Panc1 (cell line): ENCODE measurements around the gene ROR1. TPM values are rescaled to one million over a fixed set of nuclear protein-coding genes. Genes with fewer than 3 reads are reported as not detected.

Source experiments
- ATAC-seq: fragments of 200-7000 bp; cut with Tn5 transposase; 2 replicates; pipeline ENCODE4 v1.9.1; 2020; ENCODE audit warnings: mild to moderate bottlenecking, moderate library complexity
- BruUV-seq: library from RNA; stranded (reverse); fragments of 400-500 nt; replicated peaks from 2 replicates; lab custom pipeline; 2021; lab: Mats Ljungman, UMichigan
- CTCF ChIA-PET: fragments of 300-600 bp; sonication (Branson Sonifier 250); formaldehyde crosslinking; loops from one replicate; lab custom pipeline; 2022; ENCODE audit warnings: antibody characterized with exemption; lab: Charles Lee
- POLR2A ChIA-PET: fragments of 300-600 bp; sonication (Branson Sonifier 250); formaldehyde crosslinking; loops from one replicate; lab custom pipeline; 2022; ENCODE audit warnings: antibody characterized with exemption; lab: Charles Lee
- DNase-seq: peaks from one replicate; pipeline ENCODE4 v3.0.0-alpha.2; 2010; ENCODE audit warnings: low read depth, low spot score
- H3K27ac ChIP-seq: 2 replicates; pipeline ENCODE4 v1.5.1; 2011; ENCODE audit warnings: mild to moderate bottlenecking, low read length, inconsistent platforms
- H3K27me3 ChIP-seq: fragments of 200-500 bp; sonication (Bioruptor generic); 2 replicates; pipeline ENCODE4 v1.6.0; 2014; ENCODE audit warnings: low read length, inconsistent platforms; ENCODE audit not compliant: control insufficient read depth, insufficient read depth
- H3K36me3 ChIP-seq: fragments of 200-500 bp; sonication (Bioruptor generic); 2 replicates; pipeline ENCODE4 v1.5.1; 2014; ENCODE audit warnings: inconsistent platforms, mild to moderate bottlenecking, low read length, moderate library complexity; ENCODE audit not compliant: control insufficient read depth, insufficient read depth
- H3K4me1 ChIP-seq: 2 replicates; pipeline ENCODE4 v1.5.1; 2011; ENCODE audit warnings: inconsistent platforms, mild to moderate bottlenecking, low read length, moderate library complexity; ENCODE audit not compliant: control insufficient read depth, insufficient read depth
- H3K4me3 ChIP-seq, 2 experiments: 2 replicates each; pipeline ENCODE4 v1.5.1; 2011 to 2012; ENCODE audit warnings: low read depth in 2 of 2, low read length in 2 of 2, mild to moderate bottlenecking in 2 of 2, inconsistent platforms in 1 of 2, moderate library complexity in 1 of 2
- H3K9me3 ChIP-seq: fragments of 200-500 bp; sonication (Bioruptor generic); 2 replicates; pipeline ENCODE4 v1.5.1; 2014; ENCODE audit warnings: low read depth, mild to moderate bottlenecking, inconsistent platforms, low read length, moderate library complexity; ENCODE audit not compliant: control insufficient read depth, insufficient read depth
- POLR2AphosphoS5 ChIP-seq: IDR thresholded peaks from 2 replicates; pipeline ENCODE4 v1.6.1; 2012; ENCODE audit warnings: mild to moderate bottlenecking, low read depth, low read length, moderate library complexity
- SIN3A ChIP-seq: IDR thresholded peaks from 2 replicates; pipeline ENCODE4 v1.6.1; 2012; ENCODE audit warnings: low read depth, mild to moderate bottlenecking, low read length, moderate library complexity, borderline replicate concordance; ENCODE audit not compliant: insufficient read depth
- TCF7L2 ChIP-seq: IDR thresholded peaks from 2 replicates; pipeline ENCODE4 v1.6.1; 2011; ENCODE audit warnings: mild to moderate bottlenecking, low read depth, low read length, inconsistent platforms
- in situ Hi-C: cut with HindIII; loops from 2 replicates; pipeline ENCODE4 v1.10.0; 2016; ENCODE audit warnings: low sequenced_read_pairs, low pct_unique_long_range_greater_than_20kb
- intact Hi-C: fragments of 100-400 bp; cut with micrococcal nuclease; formaldehyde crosslinking; loops from one replicate; pipeline ENCODE4 v1.10.0; 2022; ENCODE audit not compliant: unreplicated experiment
- total RNA-seq: library from RNA; stranded (reverse); gene quantifications from one replicate; pipeline ENCODE4 v1.2.1, GENCODE V29; 2021; ENCODE audit not compliant: unreplicated experiment
- TF ChIP-seq, protein P1 (sequence below): fragments of 450-650 bp; IDR thresholded peaks from 2 replicates; pipeline ENCODE4 v1.5.1; 2017; ENCODE audit warnings: mild to moderate bottlenecking
- TF ChIP-seq, protein P2 (sequence below), 2 experiments: IDR thresholded peaks; 2 replicates each; pipeline ENCODE4 v1.6.1; 2011 to 2012; ENCODE audit warnings: low read depth in 2 of 2, control low read depth in 1 of 2, low read length in 1 of 2, mild to moderate bottlenecking in 1 of 2, moderate library complexity in 1 of 2; ENCODE audit not compliant: insufficient read depth in 1 of 2

Gene ROR1
- total RNA-seq, 1 experiment from 2014 or later: 19.3 TPM

DNA sequence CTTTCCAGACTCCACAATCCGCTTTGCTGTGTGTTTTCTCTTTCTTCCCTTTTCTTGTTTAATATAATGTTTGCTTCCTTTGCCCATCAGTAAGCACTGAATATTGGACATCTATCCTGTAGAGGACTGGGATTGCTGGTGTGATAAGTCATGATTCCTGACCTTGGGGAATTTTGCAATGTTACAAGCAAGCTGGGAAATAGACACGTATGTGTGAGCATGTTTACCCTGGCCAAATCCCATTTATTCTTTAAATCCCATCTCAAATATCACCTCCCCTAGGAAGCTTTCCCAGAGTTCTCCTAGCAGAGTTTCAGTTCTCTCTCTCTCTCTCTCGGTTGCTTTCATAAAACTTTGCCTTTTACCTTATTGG is 155.3 kb downstream of the ROR1 start:
- H3K4me1 ChIP-seq: peaks cover 10% of the 10 kb centered on the region
- ATAC-seq (no peak), DNase-seq (no peak)
- in situ Hi-C loops (no loop called here), intact Hi-C loops (no loop called here)
- BruUV-seq: no TSS peak
- no peaks in the 10 kb centered on the region for H3K36me3 ChIP-seq
- no peaks in the 10 kb centered on the region for H3K27me3 ChIP-seq
- H3K27ac ChIP-seq: peak overlapping the region; percentile 36
- ChIA-PET CTCF (no interaction called here), POLR2A (no interaction called here)
- H3K9me3 ChIP-seq: no peaks in the 10 kb centered on the region
- TF ChIP-seq, protein P1, sequence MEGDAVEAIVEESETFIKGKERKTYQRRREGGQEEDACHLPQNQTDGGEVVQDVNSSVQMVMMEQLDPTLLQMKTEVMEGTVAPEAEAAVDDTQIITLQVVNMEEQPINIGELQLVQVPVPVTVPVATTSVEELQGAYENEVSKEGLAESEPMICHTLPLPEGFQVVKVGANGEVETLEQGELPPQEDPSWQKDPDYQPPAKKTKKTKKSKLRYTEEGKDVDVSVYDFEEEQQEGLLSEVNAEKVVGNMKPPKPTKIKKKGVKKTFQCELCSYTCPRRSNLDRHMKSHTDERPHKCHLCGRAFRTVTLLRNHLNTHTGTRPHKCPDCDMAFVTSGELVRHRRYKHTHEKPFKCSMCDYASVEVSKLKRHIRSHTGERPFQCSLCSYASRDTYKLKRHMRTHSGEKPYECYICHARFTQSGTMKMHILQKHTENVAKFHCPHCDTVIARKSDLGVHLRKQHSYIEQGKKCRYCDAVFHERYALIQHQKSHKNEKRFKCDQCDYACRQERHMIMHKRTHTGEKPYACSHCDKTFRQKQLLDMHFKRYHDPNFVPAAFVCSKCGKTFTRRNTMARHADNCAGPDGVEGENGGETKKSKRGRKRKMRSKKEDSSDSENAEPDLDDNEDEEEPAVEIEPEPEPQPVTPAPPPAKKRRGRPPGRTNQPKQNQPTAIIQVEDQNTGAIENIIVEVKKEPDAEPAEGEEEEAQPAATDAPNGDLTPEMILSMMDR: no peak
- TF ChIP-seq TCF7L2 (no peak), POLR2AphosphoS5 (no peak), SIN3A (no peak)
- TF ChIP-seq, protein P2, sequence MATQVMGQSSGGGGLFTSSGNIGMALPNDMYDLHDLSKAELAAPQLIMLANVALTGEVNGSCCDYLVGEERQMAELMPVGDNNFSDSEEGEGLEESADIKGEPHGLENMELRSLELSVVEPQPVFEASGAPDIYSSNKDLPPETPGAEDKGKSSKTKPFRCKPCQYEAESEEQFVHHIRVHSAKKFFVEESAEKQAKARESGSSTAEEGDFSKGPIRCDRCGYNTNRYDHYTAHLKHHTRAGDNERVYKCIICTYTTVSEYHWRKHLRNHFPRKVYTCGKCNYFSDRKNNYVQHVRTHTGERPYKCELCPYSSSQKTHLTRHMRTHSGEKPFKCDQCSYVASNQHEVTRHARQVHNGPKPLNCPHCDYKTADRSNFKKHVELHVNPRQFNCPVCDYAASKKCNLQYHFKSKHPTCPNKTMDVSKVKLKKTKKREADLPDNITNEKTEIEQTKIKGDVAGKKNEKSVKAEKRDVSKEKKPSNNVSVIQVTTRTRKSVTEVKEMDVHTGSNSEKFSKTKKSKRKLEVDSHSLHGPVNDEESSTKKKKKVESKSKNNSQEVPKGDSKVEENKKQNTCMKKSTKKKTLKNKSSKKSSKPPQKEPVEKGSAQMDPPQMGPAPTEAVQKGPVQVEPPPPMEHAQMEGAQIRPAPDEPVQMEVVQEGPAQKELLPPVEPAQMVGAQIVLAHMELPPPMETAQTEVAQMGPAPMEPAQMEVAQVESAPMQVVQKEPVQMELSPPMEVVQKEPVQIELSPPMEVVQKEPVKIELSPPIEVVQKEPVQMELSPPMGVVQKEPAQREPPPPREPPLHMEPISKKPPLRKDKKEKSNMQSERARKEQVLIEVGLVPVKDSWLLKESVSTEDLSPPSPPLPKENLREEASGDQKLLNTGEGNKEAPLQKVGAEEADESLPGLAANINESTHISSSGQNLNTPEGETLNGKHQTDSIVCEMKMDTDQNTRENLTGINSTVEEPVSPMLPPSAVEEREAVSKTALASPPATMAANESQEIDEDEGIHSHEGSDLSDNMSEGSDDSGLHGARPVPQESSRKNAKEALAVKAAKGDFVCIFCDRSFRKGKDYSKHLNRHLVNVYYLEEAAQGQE (IDR thresholded peaks at IDR 0.05; ENCODE audit: insufficient read depth in 1 of 2, low read depth in 2 of 2, low read length in 1 of 2): no peak
- no peak overlapping the region for H3K4me3 ChIP-seq

DNA sequence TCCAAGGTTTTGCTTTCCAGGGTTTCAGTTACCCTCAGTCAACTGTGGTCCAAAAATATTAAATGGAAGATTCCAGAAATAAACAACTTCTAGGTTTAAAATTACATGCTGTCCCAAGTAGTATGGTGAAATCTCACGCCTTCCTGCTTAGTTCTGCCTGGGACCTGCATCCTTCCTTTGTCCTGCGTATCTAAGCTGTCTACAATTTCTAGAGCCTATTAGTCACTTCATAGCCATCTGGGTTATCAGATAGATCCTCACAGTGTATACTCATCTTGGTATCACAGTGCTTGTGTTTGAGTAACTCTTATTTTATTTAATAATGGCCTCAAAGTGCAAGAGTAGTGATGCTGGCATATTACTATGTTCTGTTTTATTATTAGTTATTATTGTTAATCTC is 157.7 kb downstream of the ROR1 start:
- Histone ChIP-seq H3K36me3 (no peaks in the 10 kb centered on the region), H3K4me3 (no peak overlapping the region), H3K27me3 (no peaks in the 10 kb centered on the region), H3K9me3 (no peaks in the 10 kb centered on the region), H3K4me1 (peaks cover 16% of the 10 kb centered on the region), H3K27ac (no peak overlapping the region)
- ATAC-seq (peak; percentile 33; the same call in 1 of the 2 replicates), DNase-seq (no peak)
- no TSS peak for BruUV-seq
- ChIA-PET POLR2A (no interaction called here), CTCF (no interaction called here)
- TF ChIP-seq, protein P1: no peak
- no peak for TF ChIP-seq POLR2AphosphoS5
- TF ChIP-seq SIN3A: no peak
- TF ChIP-seq, protein P2 (IDR thresholded peaks at IDR 0.05; ENCODE audit: insufficient read depth in 1 of 2, low read depth in 2 of 2, low read length in 1 of 2): no peak
- no peak for TF ChIP-seq TCF7L2
- in situ Hi-C loops (no loop called here), intact Hi-C loops (loop anchor here (10.0 kb wide), 1 partner anchor 313 kb away; no protein-coding TSS in a partner anchor)
